Left lobe of liver (tissue), 2 donors: Measurements from ENCODE around the gene ARG2. TPM values are rescaled to one million over a fixed set of nuclear protein-coding genes. Genes with fewer than 3 reads are reported as not detected.

ENCODE experiments used
- ATAC-seq: fragments of 200-7000 bp; cut with Tn5 transposase; one replicate; pipeline ENCODE4 v1.9.1; 2020; ENCODE audit warnings: mild to moderate bottlenecking, moderate library complexity
- DNase-seq: peaks from one replicate; pipeline ENCODE4 v3.0.0-alpha.2; 2020; ENCODE audit warnings: low spot score
- total RNA-seq: library from RNA; stranded (reverse); gene quantifications from one replicate; pipeline ENCODE4 v1.2.1, GENCODE V29; 2021
- donor health status: DM: no; HTN: no; CAD: no; lungs with moderate emphysema.
- donor health status: DM: no; HTN: yes; CAD: no.

Gene ARG2
- total RNA-seq, 1 donor from 2014 or later: 0.48 TPM

DNA sequence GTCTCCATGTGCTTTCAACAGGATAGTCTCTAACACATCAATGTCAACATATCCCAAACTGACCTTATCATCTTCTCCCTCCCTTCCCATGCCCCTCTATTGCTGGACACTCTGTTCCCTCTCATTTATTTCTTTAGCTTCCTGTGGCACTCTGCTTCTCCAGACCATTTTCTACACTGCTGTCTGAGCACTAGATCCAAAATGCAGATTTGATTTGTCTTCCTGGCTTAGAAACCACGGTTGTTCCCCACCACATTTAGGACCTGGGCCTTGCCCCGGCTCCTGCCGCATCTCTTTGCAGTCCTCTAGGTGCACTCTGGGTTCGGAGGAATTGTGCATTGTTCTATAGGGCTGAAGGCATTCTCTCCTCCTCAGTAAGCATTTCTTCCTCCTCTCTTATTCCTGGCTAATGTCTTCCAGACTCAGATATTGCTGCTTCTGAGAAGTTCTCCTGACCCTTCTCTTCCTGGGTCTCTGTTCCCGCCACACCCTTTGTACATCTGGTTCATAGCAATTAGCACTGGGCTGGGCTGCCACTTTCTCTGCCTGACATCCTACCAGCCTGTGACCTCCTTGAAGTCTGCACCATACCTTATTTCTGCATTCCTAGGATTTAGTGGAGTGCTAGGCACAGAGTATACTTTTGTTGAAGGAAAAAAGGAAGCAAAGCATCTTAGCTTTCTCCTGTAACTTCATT lies 13.9 kb downstream of the ARG2 start:
- ATAC-seq (no peak), DNase-seq (no peak)

- ATAC-seq (peak; percentile 17), DNase-seq (no peak)
Observed at GRCh38 chr14:67636361-67636919, 16.7 kb downstream of the ARG2 start.

GRCh38 chr14:67638642-67639041 lies 18.9 kb downstream of the ARG2 start:
- ATAC-seq (no peak), DNase-seq (no peak)

GRCh38 chr14:67641480-67641879 lies 21.8 kb downstream of the ARG2 start:
- ATAC-seq (no peak), DNase-seq (no peak)

DNA sequence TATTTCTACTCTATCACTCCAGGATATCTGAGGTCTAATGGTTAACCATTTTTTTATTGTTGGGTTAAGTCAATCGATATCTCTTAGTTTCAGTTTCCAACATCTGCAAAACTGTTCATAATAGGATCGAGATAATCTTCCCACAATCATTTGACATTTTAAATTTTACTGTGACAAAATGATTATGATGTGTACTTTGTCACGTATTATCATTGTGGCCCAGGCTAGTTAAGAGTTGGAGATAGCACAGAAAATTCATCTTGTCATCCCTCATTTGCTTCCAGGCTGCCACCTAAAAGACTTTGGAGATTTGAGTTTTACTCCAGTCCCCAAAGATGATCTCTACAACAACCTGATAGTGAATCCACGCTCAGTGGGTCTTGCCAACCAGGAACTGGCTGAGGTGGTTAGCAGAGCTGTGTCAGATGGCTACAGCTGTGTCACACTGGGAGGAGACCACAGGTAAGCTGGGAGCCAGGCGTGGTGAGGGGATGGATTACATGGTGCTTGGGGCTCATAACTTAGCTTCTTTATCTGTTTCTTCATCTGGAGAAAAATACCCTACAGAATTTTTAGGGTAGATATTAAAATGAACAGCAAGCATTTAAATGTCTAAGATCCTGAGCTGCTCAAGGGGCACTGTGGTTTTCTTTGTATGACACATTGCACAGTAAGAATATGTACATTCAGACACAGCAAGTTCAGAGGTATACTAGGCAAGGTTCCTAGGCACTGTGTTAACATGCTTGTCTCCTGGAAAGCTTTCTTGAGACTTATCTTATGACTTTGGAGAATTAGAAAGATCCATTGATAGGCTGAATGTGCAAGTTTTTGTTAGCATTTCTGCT lies 22.4 kb downstream of the ARG2 start:
- DNase-seq (no peak), ATAC-seq (no peak)

DNA sequence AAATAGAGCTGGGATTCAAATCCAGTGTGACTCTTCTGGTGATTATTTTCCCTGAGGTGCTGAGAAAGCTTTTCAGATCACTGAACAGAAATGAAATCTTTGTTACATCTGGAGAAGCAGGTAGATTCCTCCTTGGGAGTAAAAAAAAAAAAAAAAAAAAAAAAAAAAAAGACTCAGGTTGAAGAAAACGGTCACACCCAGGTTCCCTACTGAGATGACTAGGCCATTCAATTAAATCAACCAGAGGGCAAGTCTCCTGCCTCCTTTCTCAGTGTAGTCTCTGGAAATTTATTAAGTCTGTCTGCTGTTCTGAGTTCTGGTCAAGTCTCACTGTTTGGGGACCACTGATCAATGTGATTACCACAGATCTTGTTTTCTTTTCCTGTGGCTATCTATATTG lies 24.0 kb downstream of the ARG2 start:
- DNase-seq (no peak), ATAC-seq (no peak)

DNA sequence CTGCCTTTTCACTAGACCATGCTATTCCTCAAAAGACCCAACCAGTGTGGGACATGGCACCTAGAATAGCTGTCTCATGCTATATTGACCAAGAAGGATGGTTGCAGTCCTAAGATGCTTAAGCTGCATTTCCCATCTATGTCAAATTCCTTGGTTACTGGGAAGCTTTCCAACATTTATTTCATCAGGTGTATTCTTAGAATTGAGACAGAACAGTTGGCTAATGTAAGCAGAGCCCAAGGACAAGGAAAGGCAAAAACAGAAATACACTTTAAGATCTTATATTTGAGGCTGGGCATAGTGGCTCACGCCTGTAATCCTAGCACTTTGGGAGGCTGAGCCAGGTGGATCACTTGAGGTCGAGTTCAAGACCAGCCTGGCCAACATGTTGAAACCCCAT lies 24.7 kb downstream of the ARG2 start:
- DNase-seq: no peak
- ATAC-seq: no peak

GRCh38 chr14:67645414-67645813 lies 25.7 kb downstream of the ARG2 start:
- no peak for DNase-seq
- ATAC-seq: no peak

- DNase-seq: no peak
- no peak for ATAC-seq
Observed at GRCh38 chr14:67646131-67646530, 26.4 kb downstream of the ARG2 start.

DNA sequence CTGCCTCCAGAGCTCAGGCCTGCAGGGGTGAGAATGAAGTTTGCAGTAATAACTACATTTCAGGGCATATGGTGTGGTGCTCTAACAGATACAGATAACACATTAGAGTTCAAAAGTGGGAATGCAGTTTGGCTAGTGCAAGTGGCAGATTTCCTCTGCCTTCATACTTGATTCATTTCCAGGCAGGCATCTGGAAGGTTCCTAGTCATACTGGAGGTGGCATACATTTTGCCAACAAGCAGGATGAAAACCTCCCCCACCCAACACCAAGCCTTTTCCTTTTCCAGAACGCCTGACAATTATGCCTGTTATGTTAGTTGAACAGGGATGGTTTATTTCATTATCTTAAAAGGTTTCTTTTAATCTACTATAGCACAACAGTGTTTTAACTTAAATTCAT lies 30.4 kb downstream of the ARG2 start:
- ATAC-seq (no peak), DNase-seq (no peak)

GRCh38 chr14:67650694-67651093 lies 31.0 kb downstream of the ARG2 start:
- no peak for DNase-seq
- ATAC-seq: no peak

DNA sequence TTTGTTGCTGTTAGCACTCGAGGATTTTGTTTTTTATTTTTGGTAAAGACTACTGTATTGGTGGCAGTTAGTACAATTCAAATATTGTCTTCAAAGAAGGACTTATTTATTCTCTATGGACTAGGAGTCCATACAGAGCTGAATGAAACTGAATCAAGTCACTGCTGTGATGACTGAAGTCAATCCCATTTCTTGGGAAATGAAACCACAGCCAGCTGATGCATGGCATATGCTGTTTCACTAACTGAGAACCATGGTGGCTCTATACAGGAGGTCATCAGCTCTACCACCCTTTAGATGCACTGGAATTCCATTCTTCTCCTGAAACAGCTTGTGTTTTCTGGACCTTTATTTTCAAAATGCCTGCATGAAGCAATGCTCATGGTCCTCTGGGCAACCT lies 32.5 kb downstream of the ARG2 start:
- no peak for DNase-seq
- no peak for ATAC-seq

DNA sequence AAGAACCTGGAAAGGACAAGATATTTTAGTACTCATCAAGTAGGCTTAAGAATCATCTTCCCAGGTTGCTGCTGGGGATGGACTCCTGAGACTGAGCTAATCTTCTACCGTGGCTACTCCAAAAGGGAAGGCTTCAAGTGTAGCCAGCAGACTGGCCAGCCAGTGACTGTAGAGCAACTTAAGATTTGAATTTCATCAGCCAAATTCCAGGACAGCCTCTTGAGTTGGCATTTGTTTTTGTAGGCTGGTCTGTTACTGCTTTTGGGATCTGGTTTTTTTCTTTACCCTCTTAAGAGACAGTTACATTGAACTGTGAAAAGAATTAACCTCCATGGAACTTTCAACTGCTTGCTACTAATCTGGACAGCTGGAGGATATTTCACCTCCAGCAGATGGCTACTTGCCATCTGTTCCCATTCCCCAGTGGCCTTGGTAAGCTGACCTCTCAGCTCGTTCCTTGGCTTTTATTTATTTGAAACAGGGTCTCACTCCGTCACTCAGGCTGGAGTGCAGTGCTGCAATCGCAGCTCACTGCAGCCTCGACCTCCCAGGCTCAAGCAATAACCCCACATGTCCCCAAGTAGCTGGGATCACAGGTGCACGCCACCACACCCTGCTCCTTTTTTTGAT lies 34.0 kb downstream of the ARG2 start:
- DNase-seq (no peak), ATAC-seq (no peak)

- ATAC-seq (no peak), DNase-seq (no peak)
Observed at GRCh38 chr14:67663633-67664032, 43.9 kb downstream of the ARG2 start.

DNA sequence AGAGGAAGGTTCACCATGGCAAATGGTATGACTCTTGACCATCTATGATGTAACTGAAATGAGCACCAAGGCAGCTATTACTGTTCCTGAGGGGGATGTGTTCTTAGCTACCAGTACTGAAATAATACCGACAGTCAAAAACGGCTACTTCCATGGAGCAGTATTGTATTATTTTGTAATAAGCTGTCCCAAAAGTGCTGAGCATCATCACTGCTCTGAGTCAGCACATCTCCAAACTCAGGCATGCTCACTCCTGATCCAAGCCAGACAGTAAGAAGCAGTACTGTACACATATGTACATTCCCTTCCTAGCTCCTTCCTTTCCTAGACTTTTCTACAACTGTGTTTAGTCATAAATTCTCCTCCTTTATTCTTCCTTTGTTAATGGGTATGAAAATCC lies 46.1 kb downstream of the ARG2 start:
- ATAC-seq: no peak
- no peak for DNase-seq

DNA sequence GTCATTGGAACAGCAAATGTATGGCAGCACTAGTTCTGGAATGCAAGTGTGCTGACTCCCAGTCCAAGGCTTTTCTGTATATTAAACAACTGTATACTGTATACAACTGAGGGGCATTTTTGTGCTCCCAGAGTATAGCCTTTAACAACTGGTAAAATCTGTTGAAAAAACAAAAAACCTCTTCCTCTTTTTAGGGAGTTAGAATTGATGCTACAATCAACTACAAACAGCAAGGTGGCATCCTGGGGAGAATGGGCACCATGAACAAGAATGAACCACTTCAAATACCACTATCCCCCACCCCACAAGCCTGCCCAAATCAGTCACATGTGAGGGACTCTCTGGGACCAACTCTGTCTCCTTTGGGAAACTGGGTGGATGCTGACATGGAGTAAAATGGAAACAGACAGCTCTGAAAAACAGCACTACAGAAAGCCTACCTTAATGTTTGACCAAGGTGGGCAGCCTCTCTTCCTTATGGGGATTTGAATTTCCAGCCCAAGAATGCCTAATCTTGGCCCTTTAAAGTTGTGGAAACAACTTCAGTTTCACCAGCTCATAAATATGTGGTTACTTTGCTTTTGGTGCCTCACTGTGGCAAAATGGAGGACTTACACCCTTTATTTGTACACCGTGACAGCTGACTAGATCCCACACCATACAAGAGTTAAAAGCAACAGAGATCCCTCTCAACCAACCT lies 47.2 kb downstream of the ARG2 start:
- no peak for DNase-seq
- peak; percentile 91 for ATAC-seq

DNA sequence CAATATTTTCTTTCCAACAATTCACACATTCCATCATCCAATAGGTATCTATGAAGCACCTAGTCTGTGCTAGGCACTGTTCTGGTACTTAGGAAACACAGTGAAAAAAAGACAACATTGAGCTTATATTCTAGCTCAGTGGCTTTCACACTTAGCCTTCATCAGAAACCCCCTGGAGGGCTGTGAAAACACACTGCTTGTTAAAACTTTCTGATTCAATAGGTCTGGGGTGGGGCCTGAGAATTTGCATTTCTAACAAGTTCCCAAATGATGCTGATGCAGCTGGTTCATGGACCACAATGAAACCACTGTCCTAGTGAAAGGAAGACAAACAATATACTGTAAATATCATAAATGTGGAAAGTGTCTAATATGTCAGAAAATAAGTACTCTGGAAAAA lies 48.8 kb downstream of the ARG2 start:
- DNase-seq (no peak), ATAC-seq (no peak)

- DNase-seq: no peak
- ATAC-seq: no peak
Observed at GRCh38 chr14:67673451-67673850, 53.7 kb downstream of the ARG2 start.

- DNase-seq: peak; percentile 78
- ATAC-seq: peak; percentile 86
Observed at GRCh38 chr14:67674139-67674479, 54.4 kb downstream of the ARG2 start.

DNA sequence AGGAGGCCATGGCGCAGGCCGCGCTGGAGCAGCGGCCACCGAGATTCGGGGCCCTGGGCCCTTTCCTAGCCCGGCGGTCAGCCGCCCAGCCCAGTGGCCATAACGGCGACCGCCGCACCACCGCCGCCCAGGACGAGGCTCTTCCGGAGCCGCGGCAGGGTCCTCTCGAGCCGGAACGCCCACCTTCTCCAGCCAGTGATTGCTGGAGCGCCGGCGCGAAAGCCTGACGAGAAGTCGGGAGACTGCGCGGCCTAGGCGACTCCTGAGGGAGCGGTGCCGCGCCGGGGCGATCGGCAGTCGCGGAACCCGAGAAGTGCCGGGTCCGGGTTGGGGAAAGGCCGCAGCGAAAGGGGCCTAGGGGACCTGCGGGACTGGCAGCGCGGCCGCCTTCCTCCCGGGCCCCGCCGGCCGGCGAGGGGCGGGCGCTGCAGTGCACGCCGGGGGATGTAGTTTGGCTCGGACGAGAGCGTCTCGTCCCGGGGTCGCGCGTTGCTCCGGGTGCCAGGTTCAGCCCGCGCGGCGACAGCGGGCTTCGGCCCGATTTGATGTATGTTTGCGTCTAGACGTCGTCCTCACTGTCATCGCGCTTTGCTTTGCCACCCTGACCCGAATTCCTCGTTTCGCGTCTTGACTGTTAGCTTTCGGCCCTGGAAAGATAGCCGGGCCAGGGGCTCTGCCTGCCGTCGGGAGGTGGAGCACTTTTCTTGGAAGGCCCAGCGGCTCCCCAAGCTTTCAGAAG lies 54.9 kb downstream of the ARG2 start, which contains the start of gene VTI1B:
Gene VTI1B (minus strand): TSS at position 153 of the 739 bp plus-strand sequence. CDS start 143 bp downstream, at position 10.
- peak; percentile 94 for ATAC-seq
- DNase-seq: peak; percentile 87
